Pancreas (tissue), 10 donors: ENCODE results near the gene TUBB2A. TPM values are rescaled to one million over a fixed set of nuclear protein-coding genes. Genes with fewer than 3 reads are reported as not detected.

Experiments
- ATAC-seq, 4 donors: fragments of 200-7000 bp; cut with Tn5 transposase; one replicate each; pipeline versions ENCODE4 v1.8.0 to v1.9.1; 2020; ENCODE audit warnings: mild to moderate bottlenecking in 4 of 4, moderate library complexity in 4 of 4
- DNase-seq, 6 donors: peaks; one replicate each; pipeline ENCODE4 v3.0.0-alpha.2; 2020
- FAIRE-seq: peaks from 2 replicates; lab custom pipeline; 2012; peaks lifted over from hg19 to GRCh38; lab: Jason Lieb, UNC
- H3K27ac ChIP-seq, 4 donors: fragments of 200-600 bp; sonication (generic); 1 replicate in 3 of 4; 2 replicates in 1 of 4; pipeline versions ENCODE4 v1.5.0 to v1.8.0; 2020
- H3K27me3 ChIP-seq, 4 donors: fragments of 200-600 bp; one replicate each; pipeline ENCODE4 v1.8.0; 2021
- H3K36me3 ChIP-seq, 3 donors: fragments of 200-600 bp; sonication (generic) in 1 of 3; one replicate each; pipeline versions ENCODE4 v1.5.0 to v1.8.0; 2020 to 2021
- H3K4me1 ChIP-seq, 3 donors: fragments of 200-600 bp; one replicate each; pipeline ENCODE4 v1.8.0; 2021
- H3K4me3 ChIP-seq, 4 donors: fragments of 200-600 bp; sonication (generic) in 2 of 4; one replicate each; pipeline versions ENCODE4 v1.5.0 to v1.8.0; 2020 to 2021
- H3K9me3 ChIP-seq, 4 donors: fragments of 200-600 bp; one replicate each; pipeline ENCODE4 v1.8.0; 2021
- CTCF ChIP-seq, 4 donors: fragments of 200-600 bp; sonication (generic) in 3 of 4; IDR thresholded peaks; one replicate each; pipeline versions ENCODE4 v1.5.0 to v1.8.0; 2021; ENCODE audit warnings: antibody characterized with exemption in 4 of 4
- WGBS, 2 donors: extraction: QIAGEN DNeasy Blood & Tissue Kit; methylation state at CpG; one replicate each; pipeline ENCODE4 v1.1.7; 2013; 5-methylcytosine and 5-hydroxymethylcytosine counted together
- intact Hi-C, 3 donors: fragments of 100-400 bp; cut with DNase I; formaldehyde crosslinking; loops; one replicate each; pipeline versions ENCODE4 v1.11.1 to v1.14.2; 2022
- polyA plus RNA-seq, 2 donors: library from polyadenylated mRNA; stranded (reverse); fragments of 200-250 nt; gene quantifications; one replicate each; pipeline ENCODE4 v1.2.3, GENCODE V29; 2013
- total RNA-seq, 6 donors: library from RNA; stranded (reverse); fragmentation: NEBNext Ultra II Directional in 4 of 6; extraction: Animal tissue kit (Norgen Biotek cat#: 25700) in 4 of 6; gene quantifications; one replicate each; pipeline versions ENCODE4 v1.2.1 to v1.2.4, GENCODE V29; 2021 to 2023
- donor health status: healthy with polysubstance abuse.
- donor health status: DM: no; HTN: no; CAD: no; lungs with moderate emphysema.
- donor health status: DM: no; HTN: no; CAD: no.
- donor health status: control.
- donor health status: control.
- donor health status: Bipolar disorder and iron deficiency.
- donor health status: DM: yes; HTN: yes; CAD: no.
- donor health status: DM: no; HTN: no; CAD: no.
- donor health status: DM: no; HTN: no; CAD: no.
- donor health status: DM: yes; HTN: yes; CAD: no.

Gene TUBB2A
- total and polyA plus RNA-seq, 8 donors: 16.3 to 55.9 (median 20.8) TPM

DNA sequence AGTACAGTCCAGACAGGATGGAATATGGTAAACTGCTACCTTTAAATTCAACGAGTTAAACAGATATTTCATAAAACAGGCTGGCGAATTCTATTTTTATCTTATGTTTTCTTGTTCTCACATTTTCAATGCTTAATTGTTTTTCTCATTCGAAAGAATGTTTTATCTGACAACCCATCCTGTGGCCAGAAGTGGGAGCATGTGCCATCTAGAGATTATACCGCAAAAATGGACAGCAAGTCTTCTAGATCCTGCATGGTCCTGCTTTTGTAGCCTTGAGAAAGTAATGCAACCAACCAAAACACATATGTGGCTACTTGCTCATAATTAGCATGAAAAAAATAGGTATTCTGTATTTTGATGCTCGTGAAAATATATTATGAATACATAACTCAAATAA is 39.4 kb upstream of the TUBB2A start:
- intact Hi-C loops: no loop called here
- TF ChIP-seq CTCF (IDR thresholded peaks at IDR 0.05): no peak
- Histone ChIP-seq H3K4me1 (peaks cover 0 to 5% (median 0%) of the 10 kb centered on the region in 3 donors), H3K9me3 (no peaks in the 10 kb centered on the region), H3K4me3 (no peak overlapping the region), H3K27ac (no peak overlapping the region), H3K27me3 (no peaks in the 10 kb centered on the region), H3K36me3 (no peaks in the 10 kb centered on the region)
- no peak for DNase-seq
- ATAC-seq: no peak
- 63 to 68% methylated on average over 5 of the region's 5 CpGs for WGBS, 2 donors
- FAIRE-seq: no peak

- no peak for DNase-seq
- no peak for FAIRE-seq
- H3K27ac ChIP-seq: no peak overlapping the region
- H3K36me3 ChIP-seq: no peaks in the 10 kb centered on the region
- no peak overlapping the region for H3K4me3 ChIP-seq
- intact Hi-C loops: no loop called here
- peak; percentile 46 to 75 (median 57) for ATAC-seq
- H3K4me1 ChIP-seq: peaks cover 0 to 5% (median 0%) of the 10 kb centered on the region in 3 donors
- WGBS, 2 donors: 69 to 70% methylated on average over 16 of the region's 16 CpGs
- no peaks in the 10 kb centered on the region for H3K9me3 ChIP-seq
- no peak for TF ChIP-seq CTCF (IDR thresholded peaks at IDR 0.05)
- H3K27me3 ChIP-seq: no peaks in the 10 kb centered on the region
These were observed 38.6 kb upstream of the TUBB2A start for GRCh38 chr6:3195695-3196497.

- 84 to 85% methylated on average over 5 of the region's 5 CpGs for WGBS, 2 donors
- intact Hi-C loops: no loop called here
These were observed 38.0 kb upstream of the TUBB2A start for GRCh38 chr6:3195420-3195694.

GRCh38 chr6:3194535-3195419 is 37.4 kb upstream of the TUBB2A start:
- DNase-seq: no peak
- no peaks in the 10 kb centered on the region for H3K27me3 ChIP-seq
- no peaks in the 10 kb centered on the region for H3K9me3 ChIP-seq
- intact Hi-C loops: no loop called here
- H3K27ac ChIP-seq: no peak overlapping the region
- no peak overlapping the region for H3K4me3 ChIP-seq
- no peaks in the 10 kb centered on the region for H3K36me3 ChIP-seq
- no peak for ATAC-seq
- no peak for TF ChIP-seq CTCF (IDR thresholded peaks at IDR 0.05)
- FAIRE-seq: no peak
- 78 to 84% methylated on average over 19 of the region's 19 CpGs for WGBS, 2 donors
- peaks cover 0 to 5% (median 0%) of the 10 kb centered on the region in 3 donors for H3K4me1 ChIP-seq

More at GRCh38 chr6:3195420-3195694, 38.0 kb upstream of the TUBB2A start:
- TF ChIP-seq CTCF (IDR thresholded peaks at IDR 0.05): no peak
- no peak overlapping the region for H3K27ac ChIP-seq
- no peak for DNase-seq
- H3K27me3 ChIP-seq: no peaks in the 10 kb centered on the region
- ATAC-seq: no peak
- no peaks in the 10 kb centered on the region for H3K9me3 ChIP-seq
- no peak for FAIRE-seq
- H3K36me3 ChIP-seq: no peaks in the 10 kb centered on the region
- no peak overlapping the region for H3K4me3 ChIP-seq
- peaks cover 0 to 5% (median 0%) of the 10 kb centered on the region in 3 donors for H3K4me1 ChIP-seq
